ENCODE measurements around the gene KNTC1. TPM values are rescaled to one million over a fixed set of nuclear protein-coding genes. Genes with fewer than 3 reads are reported as not detected.

KNTC1 gene
- total RNA-seq, 4 donors from 2014 or later = 7.3 to 13.1 (median 9.5) TPM

- H3K36me3 ChIP-seq = no peaks in the 10 kb centered on the region
- TF ChIP-seq POLR2A (IDR thresholded peaks at IDR 0.05) (no peak), CTCF (IDR thresholded peaks at IDR 0.05) (no peak)
- no peak overlapping the region for H3K4me3 ChIP-seq (replicated peaks in 1 of 3)
- DNase-seq = no peak
- no peak overlapping the region for H3K27ac ChIP-seq
- H3K9me3 ChIP-seq = no peaks in the 10 kb centered on the region
- no peaks in the 10 kb centered on the region for H3K4me1 ChIP-seq
- intact Hi-C loops (cut with DNase I) = no loop called here
- H3K27me3 ChIP-seq = no peaks in the 10 kb centered on the region
- 96 to 97% methylated on average over 3 of the region's 3 CpGs for WGBS, 2 donors
These were observed 134.9 kb downstream of the KNTC1 start for GRCh38 chr12:122661938-122662337.

GRCh38 chr12:122665349-122665748 lies 138.3 kb downstream of the KNTC1 start:
- no peak for DNase-seq
- Histone ChIP-seq H3K4me3 (replicated peaks in 1 of 3) (no peak overlapping the region), H3K27me3 (no peaks in the 10 kb centered on the region), H3K4me1 (peaks cover 4 to 9% of the 10 kb centered on the region in 2 donors), H3K9me3 (no peaks in the 10 kb centered on the region), H3K27ac (no peak overlapping the region), H3K36me3 (no peaks in the 10 kb centered on the region)
- WGBS, 2 donors = 89 to 90% methylated on average over 8 of the region's 8 CpGs
- TF ChIP-seq CTCF (IDR thresholded peaks at IDR 0.05) = no peak
- no peak for TF ChIP-seq POLR2A (IDR thresholded peaks at IDR 0.05)
- intact Hi-C loops (cut with DNase I) = no loop called here

- 90 to 94% methylated on average over 5 of the region's 5 CpGs for WGBS, 2 donors
- no peak overlapping the region for H3K27ac ChIP-seq
- intact Hi-C loops (cut with DNase I) = no loop called here
These were observed 138.7 kb downstream of the KNTC1 start for GRCh38 chr12:122665759-122666158.

GRCh38 chr12:122668268-122668667 lies 141.2 kb downstream of the KNTC1 start:
- intact Hi-C loops (cut with DNase I) = no loop called here
- no peak overlapping the region for H3K4me3 ChIP-seq (replicated peaks in 1 of 3)
- 93 to 94% methylated on average over 2 of the region's 2 CpGs for WGBS, 2 donors
- H3K9me3 ChIP-seq = no peaks in the 10 kb centered on the region
- H3K36me3 ChIP-seq = no peaks in the 10 kb centered on the region
- DNase-seq = no peak
- no peaks in the 10 kb centered on the region for H3K27me3 ChIP-seq
- H3K27ac ChIP-seq = no peak overlapping the region
- no peak for TF ChIP-seq CTCF (IDR thresholded peaks at IDR 0.05)
- no peak for TF ChIP-seq POLR2A (IDR thresholded peaks at IDR 0.05)
- peaks cover 4 to 9% of the 10 kb centered on the region in 2 donors for H3K4me1 ChIP-seq

More at GRCh38 chr12:122665759-122666158, 138.7 kb downstream of the KNTC1 start:
- Histone ChIP-seq H3K9me3 (no peaks in the 10 kb centered on the region), H3K4me3 (replicated peaks in 1 of 3) (no peak overlapping the region), H3K4me1 (peaks cover 4 to 9% of the 10 kb centered on the region in 2 donors), H3K27me3 (no peaks in the 10 kb centered on the region), H3K36me3 (no peaks in the 10 kb centered on the region)
- DNase-seq = no peak
- TF ChIP-seq CTCF (IDR thresholded peaks at IDR 0.05) = no peak
- TF ChIP-seq POLR2A (IDR thresholded peaks at IDR 0.05) = no peak

GRCh38 chr12:122669397-122670070 lies 142.5 kb downstream of the KNTC1 start:
- intact Hi-C loops (cut with DNase I) = no loop called here
- WGBS, 2 donors = 65 to 67% methylated on average over 5 of the region's 5 CpGs

More at GRCh38 chr12:122669397-122670070, 142.5 kb downstream of the KNTC1 start:
- no peak overlapping the region for H3K4me3 ChIP-seq (replicated peaks in 1 of 3)
- peak overlapping the region in 1 of 3 donors; percentile 7 for H3K27ac ChIP-seq
- H3K9me3 ChIP-seq = no peaks in the 10 kb centered on the region
- peaks cover 10 to 20% of the 10 kb centered on the region in 2 donors for H3K4me1 ChIP-seq
- H3K36me3 ChIP-seq = no peaks in the 10 kb centered on the region
- peak; percentile 41 to 50 for DNase-seq
- H3K27me3 ChIP-seq = no peaks in the 10 kb centered on the region
- TF ChIP-seq POLR2A (IDR thresholded peaks at IDR 0.05) (no peak), CTCF (IDR thresholded peaks at IDR 0.05) (no peak)
